Endothelial cell of umbilical vein (primary cell): ENCODE results near the gene PTPRH. TPM values are rescaled to one million over a fixed set of nuclear protein-coding genes. Genes with fewer than 3 reads are reported as not detected.

Experiments used
- BruUV-seq: library from RNA; stranded (reverse); fragments of 400-500 nt; replicated peaks from 2 replicates; lab custom pipeline; 2021; lab: Mats Ljungman, UMichigan
- CTCF ChIA-PET: fragments of 300-600, 350-600 bp; sonication (Branson Sonifier 250); formaldehyde crosslinking; loops from one replicate; lab custom pipeline; 2021; ENCODE audit warnings: antibody characterized with exemption, inconsistent platforms; lab: Charles Lee
- POLR2A ChIA-PET: fragments of 300-600, 350-600 bp; sonication (Branson Sonifier 250); formaldehyde crosslinking; loops from one replicate; lab custom pipeline; 2021; ENCODE audit warnings: antibody characterized with exemption, inconsistent platforms; lab: Charles Lee
- DNase-seq: peaks from one replicate; pipeline ENCODE4 v3.0.0-alpha.2; 2011; ENCODE audit warnings: low read depth, low spot score
- FAIRE-seq: peaks from 2 replicates; lab custom pipeline; 2011; peaks lifted over from hg19 to GRCh38; lab: Jason Lieb, UNC
- H2AFZ ChIP-seq: 2 replicates; pipeline ENCODE4 v1.6.0; 2012; ENCODE audit warnings: low read depth, low read length, control low read depth, inconsistent platforms
- H3K27ac ChIP-seq: 2 replicates; pipeline ENCODE4 v1.5.1; 2011; ENCODE audit warnings: low read depth, mild to moderate bottlenecking, control low read depth, low read length, moderate library complexity; ENCODE audit not compliant: insufficient read depth
- H3K27me3 ChIP-seq, 2 experiments: 2 replicates each; pipeline versions ENCODE4 v1.6.0 to v1.6.1; 2011; ENCODE audit warnings: low read length in 2 of 2, mixed read lengths in 1 of 2; ENCODE audit not compliant: control insufficient read depth in 2 of 2, insufficient read depth in 2 of 2
- H3K36me3 ChIP-seq, 2 experiments: 2 replicates in 1 of 2; 3 replicates in 1 of 2; pipeline ENCODE4 v1.5.1; 2011; ENCODE audit warnings: low read length in 2 of 2, mild to moderate bottlenecking in 1 of 2, moderate library complexity in 1 of 2; ENCODE audit not compliant: control insufficient read depth in 2 of 2, insufficient read depth in 2 of 2; ENCODE audit errors: extremely low read depth in 1 of 2
- H3K4me1 ChIP-seq: 3 replicates; pipeline ENCODE4 v1.5.1; 2011; ENCODE audit warnings: mild to moderate bottlenecking, low read length; ENCODE audit not compliant: control insufficient read depth, insufficient read depth; ENCODE audit errors: extremely low read depth
- H3K4me2 ChIP-seq: 2 replicates; pipeline ENCODE4 v1.6.1; 2011; ENCODE audit warnings: low read length, control low read depth, mixed read lengths; ENCODE audit not compliant: insufficient read depth
- H3K4me3 ChIP-seq, 3 experiments: fragments of 200-600 bp in 1 of 3; sonication (generic), shearing (Covaris generic) in 1 of 3; replicated peaks in 1 of 3; 2 replicates each; pipeline ENCODE4 v1.5.1; 2011 to 2016; ENCODE audit warnings: control low read depth in 3 of 3, low read length in 3 of 3, mild to moderate bottlenecking in 2 of 3, inconsistent platforms in 1 of 3, low read depth in 1 of 3, moderate library complexity in 1 of 3; ENCODE audit not compliant: insufficient read depth in 1 of 3
- H3K79me2 ChIP-seq: 2 replicates; pipeline ENCODE4 v1.6.0; 2012; ENCODE audit warnings: low read length, inconsistent platforms; ENCODE audit not compliant: control insufficient read depth, insufficient read depth
- H3K9ac ChIP-seq: replicated peaks from 2 replicates; pipeline ENCODE3; 2011; ENCODE audit warnings: low read length, control low read depth; ENCODE audit not compliant: insufficient read depth; ENCODE audit errors: extremely low read depth
- H3K9me1 ChIP-seq: replicated peaks from 3 replicates; pipeline ENCODE4 v1.6.0; 2011; ENCODE audit warnings: mild to moderate bottlenecking, low read length; ENCODE audit not compliant: control insufficient read depth, insufficient read depth; ENCODE audit errors: extremely low read depth
- H3K9me3 ChIP-seq: replicated peaks from 2 replicates; pipeline ENCODE4 v1.5.1; 2012; ENCODE audit warnings: low read length, inconsistent platforms; ENCODE audit not compliant: control insufficient read depth, insufficient read depth
- H4K20me1 ChIP-seq: replicated peaks from 2 replicates; pipeline ENCODE3; 2011; ENCODE audit warnings: mild to moderate bottlenecking, low read length; ENCODE audit not compliant: control insufficient read depth, insufficient read depth; ENCODE audit errors: extremely low read depth
- CTCF ChIP-seq, 2 donors: IDR thresholded peaks; 1 replicate in 1 of 2; 2 replicates in 1 of 2; pipeline ENCODE4 v1.5.1; 2011; ENCODE audit warnings: low read length in 2 of 2, mild to moderate bottlenecking in 2 of 2, moderate library complexity in 2 of 2, control low read depth in 1 of 2, inconsistent platforms in 1 of 2, low read depth in 1 of 2; ENCODE audit not compliant: insufficient read depth in 1 of 2; ENCODE audit errors: extremely low read depth in 1 of 2
- EZH2 ChIP-seq: IDR thresholded peaks from 2 replicates; pipeline ENCODE4 v1.6.1; 2012; ENCODE audit warnings: borderline replicate concordance, low read depth, mild to moderate bottlenecking, moderate library complexity, low read length, inconsistent platforms; ENCODE audit not compliant: severe bottlenecking
- FOS ChIP-seq: IDR thresholded peaks from 2 replicates; pipeline ENCODE4 v1.6.1; 2011; ENCODE audit warnings: mild to moderate bottlenecking, low read length, moderate library complexity, borderline replicate concordance; ENCODE audit not compliant: insufficient read depth
- GATA2 ChIP-seq: IDR thresholded peaks from 2 replicates; pipeline ENCODE4 v1.7.0; 2011; ENCODE audit warnings: low read depth, mild to moderate bottlenecking, moderate library complexity, mixed read lengths, low read length; ENCODE audit not compliant: insufficient read length, insufficient read depth
- JUN ChIP-seq: IDR thresholded peaks from 2 replicates; pipeline ENCODE4 v1.6.1; 2011; ENCODE audit warnings: borderline replicate concordance, low read depth; ENCODE audit not compliant: insufficient read length, insufficient read depth
- MYC ChIP-seq: IDR thresholded peaks from one replicate; pipeline ENCODE4 v1.6.1; 2011; ENCODE audit warnings: mild to moderate bottlenecking, low read depth, low read length
- POLR2A ChIP-seq: IDR thresholded peaks from 2 replicates; pipeline ENCODE4 v1.6.1; 2012; ENCODE audit warnings: low read depth, mild to moderate bottlenecking, control low read depth, low read length
- POLR2AphosphoS5 ChIP-seq: IDR thresholded peaks from 2 replicates; pipeline ENCODE4 v1.6.1; 2012; ENCODE audit warnings: low read depth, mild to moderate bottlenecking, control low read depth, low read length, moderate library complexity; ENCODE audit not compliant: insufficient read depth
- dilution Hi-C: fragments of 300-500 bp; cut with MboI; formaldehyde crosslinking; loops from one replicate; pipeline ENCODE4 v1.15.0; 2019; ENCODE audit warnings: low sequenced_read_pairs; ENCODE audit not compliant: extremely low pct_ligation_motif_present
- intact Hi-C: fragments of 100-400 bp; cut with micrococcal nuclease; formaldehyde crosslinking; loops from one replicate; pipeline ENCODE4 v1.10.0; 2022
- polyA plus RNA-seq, 4 experiments: library from polyadenylated mRNA; depleted of rRNA in 3 of 4; stranded (reverse) in 3 of 4; unstranded in 1 of 4; fragments of >200 nt; gene quantifications; 2 replicates each; pipeline versions ENCODE4 v1.2.1 to v1.2.3, GENCODE V29; 2011 to 2012; ENCODE audit warnings: missing spikeins in 1 of 4
- total RNA-seq: library from RNA; stranded (reverse); gene quantifications from 2 replicates; pipeline ENCODE4 v1.2.3, GENCODE V29; 2021
- TF ChIP-seq, protein P1 (sequence below): IDR thresholded peaks from 2 replicates; pipeline ENCODE4 v1.6.1; 2011; ENCODE audit not compliant: insufficient read depth, insufficient read length

Gene PTPRH
- total and polyA plus RNA-seq, 2 donors (not counting 3 experiments of a cell fraction or from before 2014, with no cell fraction given) = 0.14 to 1.00 TPM

DNA sequence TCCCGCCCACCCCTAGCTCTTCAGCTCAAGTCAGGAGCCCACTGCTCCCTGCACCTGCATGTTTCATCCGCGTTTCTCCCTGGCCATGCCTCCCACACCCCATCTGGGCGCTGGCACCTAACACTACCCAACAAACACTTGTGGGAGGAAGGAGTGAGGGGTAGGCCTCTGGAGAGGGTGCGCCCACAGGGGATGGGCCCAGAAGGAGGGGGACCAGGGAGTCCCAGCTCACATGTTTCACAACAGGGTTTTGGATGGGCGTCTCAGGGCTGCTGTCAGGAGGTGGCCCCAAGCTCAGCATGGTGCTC is 31.4 kb upstream of the PTPRH start:
- no TSS peak for BruUV-seq
- dilution Hi-C loops = no loop called here
- Histone ChIP-seq H3K9ac (no peak overlapping the region), H3K27me3 (no peaks in the 10 kb centered on the region), H3K27ac (no peak overlapping the region), H3K4me1 (no peaks in the 10 kb centered on the region), H3K9me3 (no peaks in the 10 kb centered on the region), H3K4me2 (no peak overlapping the region), H4K20me1 (no peaks in the 10 kb centered on the region), H3K79me2 (no peaks in the 10 kb centered on the region), H3K4me3 (no peak overlapping the region), H3K36me3 (peaks cover 13 to 67% of the 10 kb centered on the region in 2 experiments), H2AFZ (no peak overlapping the region), H3K9me1 (no peaks in the 10 kb centered on the region)
- FAIRE-seq (no peak), DNase-seq (no peak)
- TF ChIP-seq CTCF (IDR thresholded peaks at IDR 0.05; ENCODE audit: extremely low read depth in 1 of 2, insufficient read depth in 1 of 2, low read depth in 1 of 2, low read length in 2 of 2) (no peak), JUN (no peak)
- ChIA-PET POLR2A (no interaction called here), CTCF (interaction anchor here (0.6 kb wide), 1 partner anchor 206 kb away, joined by 3 read pairs; no protein-coding TSS in a partner anchor)
- intact Hi-C loops = no loop called here

DNA sequence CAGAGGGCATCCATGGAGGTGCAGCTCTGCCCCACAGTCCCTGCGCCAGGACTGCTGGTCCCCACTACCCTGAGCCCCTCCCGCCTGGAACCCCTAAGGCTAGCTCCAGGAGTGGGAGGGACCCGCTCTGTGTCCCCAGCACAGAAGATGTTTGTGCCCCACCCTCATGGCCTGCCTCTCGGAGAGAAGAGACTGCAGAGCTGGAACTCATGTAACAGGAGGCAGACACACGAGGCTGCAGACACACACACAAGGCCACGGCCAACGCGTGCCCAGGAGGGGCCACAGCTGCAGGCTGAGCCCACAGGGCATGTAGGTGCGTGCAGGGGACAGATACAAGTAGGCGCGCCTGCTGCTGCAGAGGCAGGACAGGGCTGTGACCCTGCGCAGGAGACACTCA is 29.7 kb upstream of the PTPRH start:
- no TSS peak for BruUV-seq
- H3K9me1 ChIP-seq = no peaks in the 10 kb centered on the region
- dilution Hi-C loops (no loop called here), intact Hi-C loops (no loop called here)
- TF ChIP-seq JUN (no peak), POLR2A (no peak), POLR2AphosphoS5 (no peak), MYC (no peak), GATA2 (no peak), CTCF (IDR thresholded peaks at IDR 0.05; ENCODE audit: extremely low read depth in 1 of 2, insufficient read depth in 1 of 2, low read depth in 1 of 2, low read length in 2 of 2) (no peak), FOS (no peak), EZH2 (no peak)
- TF ChIP-seq, protein P1, sequence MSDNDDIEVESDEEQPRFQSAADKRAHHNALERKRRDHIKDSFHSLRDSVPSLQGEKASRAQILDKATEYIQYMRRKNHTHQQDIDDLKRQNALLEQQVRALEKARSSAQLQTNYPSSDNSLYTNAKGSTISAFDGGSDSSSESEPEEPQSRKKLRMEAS = no peak
- no peak overlapping the region for H3K4me2 ChIP-seq
- FAIRE-seq (no peak), DNase-seq (no peak)
- no peak overlapping the region for H3K27ac ChIP-seq
- ChIA-PET POLR2A (no interaction called here), CTCF (no interaction called here)
- no peaks in the 10 kb centered on the region for H3K79me2 ChIP-seq
- no peaks in the 10 kb centered on the region for H3K9me3 ChIP-seq
- peaks cover 16 to 58% of the 10 kb centered on the region in 2 experiments for H3K36me3 ChIP-seq
- H3K9ac ChIP-seq = no peak overlapping the region
- no peaks in the 10 kb centered on the region for H3K4me1 ChIP-seq
- H3K4me3 ChIP-seq = no peak overlapping the region
- no peak overlapping the region for H2AFZ ChIP-seq
- no peaks in the 10 kb centered on the region for H4K20me1 ChIP-seq
- no peaks in the 10 kb centered on the region for H3K27me3 ChIP-seq
